ENCODE data around the gene TSHZ2.

The TSHZ2 gene

GRCh38 chr20:53052380-53052779 is 80.2 kb downstream of the TSHZ2 start:
- Histone ChIP-seq H3K4me1 (ENCODE audit: control insufficient read depth in 2 of 2, insufficient read depth in 2 of 2, low read length in 2 of 2) (no peaks in the 10 kb centered on the region), H3K9me3 (ENCODE audit: control insufficient read depth in 2 of 2, low read length in 2 of 2) (no peaks in the 10 kb centered on the region), H3K36me3 (ENCODE audit: control insufficient read depth in 2 of 2, insufficient read depth in 2 of 2, low read length in 2 of 2) (no peaks in the 10 kb centered on the region), H3K27ac (ENCODE audit: low read depth in 2 of 2, low read length in 2 of 2) (no peak overlapping the region), H3K27me3 (ENCODE audit: control insufficient read depth in 2 of 2, insufficient read depth in 2 of 2, low read length in 2 of 2) (no peaks in the 10 kb centered on the region), H3K4me3 (ENCODE audit: low read length in 2 of 2) (no peak overlapping the region), H3K9ac (ENCODE audit: low read depth in 1 of 2, low read length in 2 of 2) (no peak overlapping the region)

GRCh38 chr20:53053595-53053994 is 81.4 kb downstream of the TSHZ2 start:
- no peaks in the 10 kb centered on the region for H3K36me3 ChIP-seq (ENCODE audit: control insufficient read depth in 2 of 2, insufficient read depth in 2 of 2, low read length in 2 of 2)
- H3K27ac ChIP-seq (ENCODE audit: low read depth in 2 of 2, low read length in 2 of 2) = no peak overlapping the region
- no peaks in the 10 kb centered on the region for H3K27me3 ChIP-seq (ENCODE audit: control insufficient read depth in 2 of 2, insufficient read depth in 2 of 2, low read length in 2 of 2)

DNA sequence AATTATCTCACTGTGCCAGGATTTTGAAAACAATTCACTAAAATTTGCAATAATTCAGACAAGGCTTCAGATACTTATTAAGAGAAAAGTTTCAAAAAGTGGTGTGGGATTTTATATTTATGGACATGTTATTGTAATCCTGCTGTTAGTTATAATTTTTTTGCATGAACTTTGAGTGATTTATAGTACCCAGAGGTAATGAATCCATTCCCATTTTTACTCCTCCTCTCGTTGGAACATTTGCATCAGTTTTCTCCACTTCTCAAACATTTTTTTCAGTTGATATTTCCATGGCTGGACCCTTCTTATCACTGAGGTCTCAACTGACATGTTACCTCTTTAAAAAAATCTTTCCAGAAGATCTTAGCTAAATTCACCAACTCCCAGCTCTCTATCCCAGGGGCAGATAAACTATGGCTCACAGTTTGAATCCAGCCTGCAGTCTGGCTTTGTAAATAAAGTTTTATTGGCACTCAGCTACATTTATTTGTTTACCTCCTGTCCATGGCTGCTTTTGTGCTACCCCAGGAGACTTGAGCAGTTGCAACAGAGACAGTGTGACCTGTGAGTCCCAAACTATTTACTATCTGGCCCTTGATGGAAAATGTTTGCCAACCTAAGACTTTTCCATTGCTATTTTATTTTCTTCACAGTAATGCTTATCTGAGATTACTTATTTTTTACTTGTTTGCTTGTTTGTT is 83.4 kb downstream of the TSHZ2 start:
- no peaks in the 10 kb centered on the region for H3K27me3 ChIP-seq (ENCODE audit: control insufficient read depth in 2 of 2, insufficient read depth in 2 of 2, low read length in 2 of 2)

More at GRCh38 chr20:53053595-53053994, 81.4 kb downstream of the TSHZ2 start:
- Histone ChIP-seq H3K9ac (ENCODE audit: low read depth in 1 of 2, low read length in 2 of 2) (no peak overlapping the region), H3K4me3 (ENCODE audit: low read length in 2 of 2) (no peak overlapping the region), H3K4me1 (ENCODE audit: control insufficient read depth in 2 of 2, insufficient read depth in 2 of 2, low read length in 2 of 2) (no peaks in the 10 kb centered on the region), H3K9me3 (ENCODE audit: control insufficient read depth in 2 of 2, low read length in 2 of 2) (no peaks in the 10 kb centered on the region)

GRCh38 chr20:53057579-53057978 is 85.4 kb downstream of the TSHZ2 start:
- H3K4me3 ChIP-seq (ENCODE audit: low read length in 2 of 2) = no peak overlapping the region

More for the DNA sequence above, 83.4 kb downstream of the TSHZ2 start:
- H3K27ac ChIP-seq (ENCODE audit: low read depth in 2 of 2, low read length in 2 of 2) = no peak overlapping the region
- H3K4me1 ChIP-seq (ENCODE audit: control insufficient read depth in 2 of 2, insufficient read depth in 2 of 2, low read length in 2 of 2) = no peaks in the 10 kb centered on the region
- H3K9me3 ChIP-seq (ENCODE audit: control insufficient read depth in 2 of 2, low read length in 2 of 2) = no peaks in the 10 kb centered on the region
- H3K9ac ChIP-seq (ENCODE audit: low read depth in 1 of 2, low read length in 2 of 2) = no peak overlapping the region
- no peaks in the 10 kb centered on the region for H3K36me3 ChIP-seq (ENCODE audit: control insufficient read depth in 2 of 2, insufficient read depth in 2 of 2, low read length in 2 of 2)
- no peak overlapping the region for H3K4me3 ChIP-seq (ENCODE audit: low read length in 2 of 2)

DNA sequence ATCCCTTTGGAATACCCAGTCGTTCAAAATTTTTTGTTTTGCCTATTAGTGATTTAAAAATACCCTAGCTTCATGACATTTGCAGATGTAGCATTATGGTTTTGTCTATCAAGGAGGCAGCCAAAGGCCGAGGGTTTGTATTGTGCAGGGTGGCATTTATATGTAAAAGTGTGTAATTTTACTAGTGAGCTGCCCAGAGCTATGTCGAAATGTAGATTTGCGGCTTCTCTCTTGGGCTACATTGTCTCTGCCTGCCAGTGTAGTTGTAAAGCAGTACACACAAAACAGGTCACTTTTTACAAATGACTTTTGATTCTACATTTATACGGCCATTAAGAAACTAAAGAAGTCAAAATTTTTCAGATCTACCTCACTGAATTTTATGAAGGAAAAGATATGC is 87.7 kb downstream of the TSHZ2 start:
- no peaks in the 10 kb centered on the region for H3K27me3 ChIP-seq (ENCODE audit: control insufficient read depth in 2 of 2, insufficient read depth in 2 of 2, low read length in 2 of 2)
- H3K9me3 ChIP-seq (ENCODE audit: control insufficient read depth in 2 of 2, low read length in 2 of 2) = no peaks in the 10 kb centered on the region
- no peak overlapping the region for H3K4me3 ChIP-seq (ENCODE audit: low read length in 2 of 2)
- no peak overlapping the region for H3K9ac ChIP-seq (ENCODE audit: low read depth in 1 of 2, low read length in 2 of 2)
- H3K4me1 ChIP-seq (ENCODE audit: control insufficient read depth in 2 of 2, insufficient read depth in 2 of 2, low read length in 2 of 2) = no peaks in the 10 kb centered on the region
- H3K36me3 ChIP-seq (ENCODE audit: control insufficient read depth in 2 of 2, insufficient read depth in 2 of 2, low read length in 2 of 2) = no peaks in the 10 kb centered on the region
- H3K27ac ChIP-seq (ENCODE audit: low read depth in 2 of 2, low read length in 2 of 2) = no peak overlapping the region

More at GRCh38 chr20:53057579-53057978, 85.4 kb downstream of the TSHZ2 start:
- H3K36me3 ChIP-seq (ENCODE audit: control insufficient read depth in 2 of 2, insufficient read depth in 2 of 2, low read length in 2 of 2) = no peaks in the 10 kb centered on the region
- no peaks in the 10 kb centered on the region for H3K9me3 ChIP-seq (ENCODE audit: control insufficient read depth in 2 of 2, low read length in 2 of 2)
- H3K9ac ChIP-seq (ENCODE audit: low read depth in 1 of 2, low read length in 2 of 2) = no peak overlapping the region
- no peak overlapping the region for H3K27ac ChIP-seq (ENCODE audit: low read depth in 2 of 2, low read length in 2 of 2)
- no peaks in the 10 kb centered on the region for H3K27me3 ChIP-seq (ENCODE audit: control insufficient read depth in 2 of 2, insufficient read depth in 2 of 2, low read length in 2 of 2)
- no peaks in the 10 kb centered on the region for H3K4me1 ChIP-seq (ENCODE audit: control insufficient read depth in 2 of 2, insufficient read depth in 2 of 2, low read length in 2 of 2)

GRCh38 chr20:53061192-53062108 is 89.3 kb downstream of the TSHZ2 start:
- Histone ChIP-seq H3K4me1 (ENCODE audit: control insufficient read depth in 2 of 2, insufficient read depth in 2 of 2, low read length in 2 of 2) (no peaks in the 10 kb centered on the region), H3K27me3 (ENCODE audit: control insufficient read depth in 2 of 2, insufficient read depth in 2 of 2, low read length in 2 of 2) (no peaks in the 10 kb centered on the region), H3K4me3 (ENCODE audit: low read length in 2 of 2) (no peak overlapping the region), H3K9ac (ENCODE audit: low read depth in 1 of 2, low read length in 2 of 2) (no peak overlapping the region), H3K36me3 (ENCODE audit: control insufficient read depth in 2 of 2, insufficient read depth in 2 of 2, low read length in 2 of 2) (no peaks in the 10 kb centered on the region), H3K9me3 (ENCODE audit: control insufficient read depth in 2 of 2, low read length in 2 of 2) (no peaks in the 10 kb centered on the region), H3K27ac (ENCODE audit: low read depth in 2 of 2, low read length in 2 of 2) (no peak overlapping the region)

DNA sequence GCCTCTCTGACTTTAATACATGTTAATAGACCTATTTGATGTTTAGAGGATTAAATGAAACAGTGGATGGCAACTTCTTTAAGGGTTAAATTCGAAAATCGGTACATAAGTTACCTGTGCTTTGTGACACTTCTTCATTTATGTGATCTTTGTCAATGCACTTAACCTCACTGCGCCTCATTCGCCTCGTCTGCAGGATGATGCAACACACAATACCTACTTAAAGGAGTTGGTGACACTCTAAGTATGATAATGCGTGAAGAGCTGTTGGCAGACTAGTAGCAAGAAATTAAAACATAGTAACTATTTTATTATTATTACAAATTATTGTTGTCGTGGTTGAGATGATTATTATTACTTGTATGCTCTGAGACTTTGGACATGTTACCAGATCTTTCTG is 92.8 kb downstream of the TSHZ2 start:
- Histone ChIP-seq H3K36me3 (ENCODE audit: control insufficient read depth in 2 of 2, insufficient read depth in 2 of 2, low read length in 2 of 2) (no peaks in the 10 kb centered on the region), H3K4me3 (ENCODE audit: low read length in 2 of 2) (no peak overlapping the region), H3K27me3 (ENCODE audit: control insufficient read depth in 2 of 2, insufficient read depth in 2 of 2, low read length in 2 of 2) (no peaks in the 10 kb centered on the region), H3K9ac (ENCODE audit: low read depth in 1 of 2, low read length in 2 of 2) (no peak overlapping the region), H3K9me3 (ENCODE audit: control insufficient read depth in 2 of 2, low read length in 2 of 2) (no peaks in the 10 kb centered on the region), H3K4me1 (ENCODE audit: control insufficient read depth in 2 of 2, insufficient read depth in 2 of 2, low read length in 2 of 2) (no peaks in the 10 kb centered on the region), H3K27ac (ENCODE audit: low read depth in 2 of 2, low read length in 2 of 2) (no peak overlapping the region)

GRCh38 chr20:53068241-53068640 is 96.1 kb downstream of the TSHZ2 start:
- Histone ChIP-seq H3K27me3 (ENCODE audit: control insufficient read depth in 2 of 2, insufficient read depth in 2 of 2, low read length in 2 of 2) (no peaks in the 10 kb centered on the region), H3K4me3 (ENCODE audit: low read length in 2 of 2) (no peak overlapping the region), H3K9ac (ENCODE audit: low read depth in 1 of 2, low read length in 2 of 2) (no peak overlapping the region), H3K4me1 (ENCODE audit: control insufficient read depth in 2 of 2, insufficient read depth in 2 of 2, low read length in 2 of 2) (no peaks in the 10 kb centered on the region), H3K9me3 (ENCODE audit: control insufficient read depth in 2 of 2, low read length in 2 of 2) (no peaks in the 10 kb centered on the region), H3K36me3 (ENCODE audit: control insufficient read depth in 2 of 2, insufficient read depth in 2 of 2, low read length in 2 of 2) (no peaks in the 10 kb centered on the region), H3K27ac (ENCODE audit: low read depth in 2 of 2, low read length in 2 of 2) (no peak overlapping the region)

DNA sequence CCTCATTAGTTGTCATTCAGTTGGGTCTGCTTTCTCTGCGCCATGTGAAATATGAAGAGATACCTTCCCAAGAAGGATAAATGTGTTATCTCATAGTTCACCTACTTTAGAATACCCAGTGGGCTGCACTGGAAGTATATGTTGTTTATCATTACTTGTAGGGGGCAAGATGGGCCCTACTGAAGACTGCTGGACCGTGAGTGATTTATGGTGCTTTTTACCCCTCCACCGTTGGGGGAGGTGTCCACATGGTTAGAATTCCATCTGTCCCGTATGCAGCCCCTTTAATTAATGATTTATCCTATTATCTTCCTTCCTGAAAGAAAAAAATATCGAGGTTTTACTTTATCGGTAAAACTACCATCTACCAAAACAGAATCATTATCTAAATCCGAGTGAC is 97.0 kb downstream of the TSHZ2 start:
- Histone ChIP-seq H3K4me3 (ENCODE audit: low read length in 2 of 2) (no peak overlapping the region), H3K36me3 (ENCODE audit: control insufficient read depth in 2 of 2, insufficient read depth in 2 of 2, low read length in 2 of 2) (no peaks in the 10 kb centered on the region), H3K27ac (ENCODE audit: low read depth in 2 of 2, low read length in 2 of 2) (no peak overlapping the region), H3K9ac (ENCODE audit: low read depth in 1 of 2, low read length in 2 of 2) (no peak overlapping the region), H3K9me3 (ENCODE audit: control insufficient read depth in 2 of 2, low read length in 2 of 2) (no peaks in the 10 kb centered on the region), H3K4me1 (ENCODE audit: control insufficient read depth in 2 of 2, insufficient read depth in 2 of 2, low read length in 2 of 2) (no peaks in the 10 kb centered on the region), H3K27me3 (ENCODE audit: control insufficient read depth in 2 of 2, insufficient read depth in 2 of 2, low read length in 2 of 2) (no peaks in the 10 kb centered on the region)

GRCh38 chr20:53070224-53070623 is 98.1 kb downstream of the TSHZ2 start:
- Histone ChIP-seq H3K4me3 (ENCODE audit: low read length in 2 of 2) (no peak overlapping the region), H3K9ac (ENCODE audit: low read depth in 1 of 2, low read length in 2 of 2) (no peak overlapping the region), H3K27me3 (ENCODE audit: control insufficient read depth in 2 of 2, insufficient read depth in 2 of 2, low read length in 2 of 2) (no peaks in the 10 kb centered on the region), H3K27ac (ENCODE audit: low read depth in 2 of 2, low read length in 2 of 2) (no peak overlapping the region), H3K4me1 (ENCODE audit: control insufficient read depth in 2 of 2, insufficient read depth in 2 of 2, low read length in 2 of 2) (no peaks in the 10 kb centered on the region), H3K9me3 (ENCODE audit: control insufficient read depth in 2 of 2, low read length in 2 of 2) (no peaks in the 10 kb centered on the region), H3K36me3 (ENCODE audit: control insufficient read depth in 2 of 2, insufficient read depth in 2 of 2, low read length in 2 of 2) (no peaks in the 10 kb centered on the region)

All from mucosa of rectum (tissue), 2 donors.